H9 (cell line): ENCODE data around the gene FCRL6. TPM values are rescaled to one million over a fixed set of nuclear protein-coding genes. Genes with fewer than 3 reads are reported as not detected.

Experiments used
- DNase-seq: peaks from one replicate; pipeline ENCODE4 v3.0.0-alpha.2; 2017
- H2AFZ ChIP-seq: one replicate; pipeline ENCODE4 v1.6.1; 2013; ENCODE audit warnings: mild to moderate bottlenecking, low read length, control low read depth, moderate library complexity
- H2AK5ac ChIP-seq: 2 replicates; pipeline ENCODE4 v1.6.1; 2013; ENCODE audit warnings: low read length, control low read depth, mixed read lengths; ENCODE audit not compliant: insufficient read length
- H2BK120ac ChIP-seq: one replicate; pipeline ENCODE4 v1.6.1; 2013; ENCODE audit warnings: low read depth, mild to moderate bottlenecking, low read length, control low read depth, inconsistent platforms; ENCODE audit not compliant: poor library complexity, severe bottlenecking
- H2BK12ac ChIP-seq: 2 replicates; pipeline ENCODE4 v1.6.1; 2013; ENCODE audit warnings: low read length, control low read depth, mixed read lengths, low read depth; ENCODE audit not compliant: insufficient read length
- H2BK15ac ChIP-seq: 2 replicates; pipeline ENCODE4 v1.6.1; 2013; ENCODE audit warnings: low read depth, low read length, control low read depth
- H2BK20ac ChIP-seq: one replicate; pipeline ENCODE4 v1.6.1; 2013; ENCODE audit warnings: low read depth, mild to moderate bottlenecking, low read length, control low read depth, inconsistent platforms; ENCODE audit not compliant: poor library complexity, severe bottlenecking
- H2BK5ac ChIP-seq: 2 replicates; pipeline ENCODE4 v1.6.1; 2013; ENCODE audit warnings: low read length, control low read depth, mixed read lengths; ENCODE audit not compliant: insufficient read length
- H3K14ac ChIP-seq: 2 replicates; pipeline ENCODE4 v1.6.1; 2013; ENCODE audit warnings: low read length, control low read depth; ENCODE audit not compliant: insufficient read depth
- H3K18ac ChIP-seq: 2 replicates; pipeline ENCODE4 v1.6.1; 2013; ENCODE audit warnings: low read depth, mild to moderate bottlenecking, mixed read lengths, low read length, control low read depth; ENCODE audit not compliant: insufficient read length
- H3K23ac ChIP-seq: 2 replicates; pipeline ENCODE4 v1.6.1; 2013; ENCODE audit warnings: low read length, control low read depth, mixed read lengths, low read depth; ENCODE audit not compliant: insufficient read length
- H3K23me2 ChIP-seq: 2 replicates; pipeline ENCODE4 v1.6.1; 2013; ENCODE audit warnings: low read depth, mild to moderate bottlenecking, mixed read lengths, low read length, control low read depth; ENCODE audit not compliant: insufficient read length, poor library complexity, severe bottlenecking
- H3K27ac ChIP-seq: 2 replicates; pipeline ENCODE4 v1.5.1; 2013; ENCODE audit warnings: low read length, control low read depth, mixed read lengths, low read depth; ENCODE audit not compliant: insufficient read length
- H3K27me3 ChIP-seq: 2 replicates; pipeline ENCODE4 v1.6.1; 2013; ENCODE audit warnings: low read length, control low read depth, inconsistent platforms; ENCODE audit not compliant: insufficient read depth
- H3K4ac ChIP-seq: 2 replicates; pipeline ENCODE4 v1.6.1; 2013; ENCODE audit warnings: low read depth, mild to moderate bottlenecking, control low read depth, inconsistent platforms, low read length, moderate library complexity
- H3K4me1 ChIP-seq: 2 replicates; pipeline ENCODE4 v1.6.1; 2013; ENCODE audit warnings: low read length, control low read depth, inconsistent platforms; ENCODE audit not compliant: insufficient read depth
- H3K4me2 ChIP-seq: 2 replicates; pipeline ENCODE4 v1.6.1; 2013; ENCODE audit warnings: low read length, control low read depth, mixed read lengths; ENCODE audit not compliant: insufficient read length, insufficient read depth
- H3K56ac ChIP-seq: 2 replicates; pipeline ENCODE4 v1.6.1; 2013; ENCODE audit warnings: low read depth, mild to moderate bottlenecking, mixed read lengths, low read length, control low read depth; ENCODE audit not compliant: insufficient read length
- H3K79me1 ChIP-seq: 2 replicates; pipeline ENCODE4 v1.6.1; 2013; ENCODE audit warnings: low read depth, mild to moderate bottlenecking, moderate library complexity, low read length, control low read depth, inconsistent platforms; ENCODE audit not compliant: insufficient read depth, poor library complexity, severe bottlenecking
- H3K79me2 ChIP-seq: 2 replicates; pipeline ENCODE4 v1.6.1; 2013; ENCODE audit warnings: low read length, control low read depth, inconsistent platforms; ENCODE audit not compliant: insufficient read depth
- H3K9ac ChIP-seq: 2 replicates; pipeline ENCODE4 v1.6.1; 2013; ENCODE audit warnings: low read length, control low read depth, mixed read lengths; ENCODE audit not compliant: insufficient read length; ENCODE audit errors: extremely low read depth
- H3K9me3 ChIP-seq: one replicate; pipeline ENCODE4 v1.6.1; 2013; ENCODE audit warnings: low read depth, low read length, inconsistent platforms; ENCODE audit not compliant: control insufficient read depth
- H3T11ph ChIP-seq: one replicate; pipeline ENCODE4 v1.6.1; 2013; ENCODE audit warnings: mild to moderate bottlenecking, low read length, control low read depth, inconsistent platforms
- H4K20me1 ChIP-seq: one replicate; pipeline ENCODE4 v1.6.1; 2013; ENCODE audit not compliant: control insufficient read depth, insufficient read length, insufficient read depth
- H4K5ac ChIP-seq: 2 replicates; pipeline ENCODE4 v1.6.1; 2013; ENCODE audit warnings: low read depth, mild to moderate bottlenecking, mixed read lengths, low read length, control low read depth; ENCODE audit not compliant: insufficient read length
- H4K8ac ChIP-seq: replicated peaks from 2 replicates; pipeline ENCODE4 v1.6.1; 2013; ENCODE audit warnings: low read length, control low read depth, mixed read lengths, low read depth; ENCODE audit not compliant: insufficient read length
- H4K91ac ChIP-seq: 2 replicates; pipeline ENCODE4 v1.6.1; 2013; ENCODE audit warnings: low read depth, mild to moderate bottlenecking, moderate library complexity, mixed read lengths, low read length, control low read depth; ENCODE audit not compliant: insufficient read length
- H3K27ac Mint-ChIP-seq, 3 experiments: 2 replicates in 2 of 3; 3 replicates in 1 of 3; pipeline ENCODE4 v1.8.0; 2020 to 2021; ENCODE audit warnings: mixed read lengths in 3 of 3, mild to moderate bottlenecking in 1 of 3, moderate library complexity in 1 of 3
- H3K27me3 Mint-ChIP-seq: 2 replicates; pipeline ENCODE4 v1.8.0; 2021; ENCODE audit warnings: low read depth, mild to moderate bottlenecking, moderate library complexity, mixed read lengths
- H3K36me3 Mint-ChIP-seq, 3 experiments: 2 replicates in 2 of 3; 3 replicates in 1 of 3; pipeline ENCODE4 v1.8.0; 2020 to 2021; ENCODE audit warnings: low read depth in 3 of 3, mixed read lengths in 3 of 3; ENCODE audit not compliant: insufficient read depth in 1 of 3
- H3K4me1 Mint-ChIP-seq, 2 experiments: 2 replicates each; pipeline ENCODE4 v1.8.0; 2020; ENCODE audit warnings: mixed read lengths in 2 of 2
- H3K4me3 Mint-ChIP-seq, 2 experiments: 2 replicates in 1 of 2; 3 replicates in 1 of 2; pipeline ENCODE4 v1.8.0; 2020 to 2021; ENCODE audit warnings: mild to moderate bottlenecking in 2 of 2, mixed read lengths in 2 of 2, moderate library complexity in 1 of 2
- H3K9me3 Mint-ChIP-seq, 2 experiments: 2 replicates in 1 of 2; 3 replicates in 1 of 2; pipeline ENCODE4 v1.8.0; 2020; ENCODE audit warnings: mild to moderate bottlenecking in 2 of 2, mixed read lengths in 2 of 2, moderate library complexity in 1 of 2
- CTCF ChIP-seq: fragments of 200-600 bp; sonication (generic); conservative IDR thresholded peaks from 3 replicates; pipeline ENCODE4 v1.8.0; 2021; ENCODE audit warnings: antibody characterized with exemption, mild to moderate bottlenecking
- WGBS: extraction: QIAGEN DNeasy Blood & Tissue Kit; methylation state at CpG from one replicate; pipeline ENCODE4 v1.1.7; 2013; ENCODE audit warnings: missing lambda C conversion rate, low lambda C conversion rate, mixed read lengths; ENCODE audit not compliant: insufficient read length; ENCODE audit errors: extremely low coverage; 5-methylcytosine and 5-hydroxymethylcytosine counted together
- total RNA-seq: library from RNA; stranded (reverse); gene quantifications from 2 replicates; pipeline ENCODE4 v1.2.1, GENCODE V29; 2021

FCRL6 gene
- total RNA-seq, 1 experiment from 2014 or later = not detected

DNA sequence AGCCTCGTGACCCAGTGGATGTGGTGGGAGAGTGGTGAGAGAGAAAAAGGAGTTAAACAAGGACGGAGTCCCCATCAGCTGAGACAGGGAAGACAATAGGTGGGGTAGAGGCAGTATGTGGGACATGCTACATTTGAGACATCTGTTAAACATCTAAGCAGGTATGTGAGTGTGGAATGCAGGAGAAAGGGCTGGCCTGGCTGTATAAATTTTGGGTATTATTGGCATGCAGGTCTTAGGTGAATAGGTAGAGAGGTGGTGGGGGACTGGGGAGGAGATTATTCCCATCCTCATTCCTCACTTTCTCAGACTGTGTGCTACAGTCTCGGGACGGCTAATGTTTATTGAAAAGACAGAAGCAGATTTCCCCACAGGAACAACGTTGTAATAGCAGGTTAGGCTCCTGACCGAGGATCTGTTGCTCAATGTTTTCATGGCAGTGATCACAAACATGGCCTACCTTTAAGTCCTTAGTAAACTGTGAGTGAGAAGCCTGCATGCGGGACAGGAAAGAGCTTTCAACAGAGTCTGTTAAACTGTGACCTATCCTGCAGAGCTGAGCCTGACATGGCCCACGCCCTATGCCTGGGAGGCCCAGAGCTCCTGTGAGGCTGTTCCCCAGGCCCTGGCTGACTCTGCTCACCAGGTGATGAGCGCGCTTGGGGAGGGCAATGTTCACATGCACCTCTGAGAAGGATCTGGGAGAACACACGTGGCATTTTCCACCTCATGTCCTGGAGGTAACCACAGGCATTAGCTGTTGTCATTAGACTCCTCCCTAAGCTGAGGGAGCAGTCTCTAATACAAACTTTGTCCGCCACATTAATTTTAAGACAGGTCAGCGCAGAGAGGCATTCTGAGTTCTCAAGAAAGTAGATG lies 43.8 kb downstream of the FCRL6 start:
- H3K27me3 Mint-ChIP-seq = peaks cover 15% of the 10 kb centered on the region
- Histone ChIP-seq H4K20me1 (no peaks in the 10 kb centered on the region), H3K23me2 (no peaks in the 10 kb centered on the region), H2AFZ (no peak overlapping the region), H4K8ac (no peak overlapping the region), H2BK12ac (no peak overlapping the region), H3K27ac (no peak overlapping the region), H3K4me1 (no peaks in the 10 kb centered on the region), H2AK5ac (no peak overlapping the region), H3K79me2 (no peaks in the 10 kb centered on the region), H3K14ac (0 out of 2 replicates have a peak overlapping the region, but pooled peaks have one; percentile 20), H3K56ac (no peak overlapping the region), H3K9me3 (no peaks in the 10 kb centered on the region), H3K18ac (no peak overlapping the region), H3K4ac (no peak overlapping the region), H2BK20ac (no peak overlapping the region), H3T11ph (no peak overlapping the region), H4K91ac (peak overlapping the region; percentile 24), H3K4me2 (no peak overlapping the region), H3K27me3 (no peaks in the 10 kb centered on the region; the same call in 1 of the 2 replicates), H3K23ac (no peak overlapping the region), H3K9ac (no peak overlapping the region), H2BK5ac (no peak overlapping the region), H4K5ac (no peak overlapping the region), H2BK120ac (no peak overlapping the region), H2BK15ac (no peak overlapping the region), H3K79me1 (no peaks in the 10 kb centered on the region)
- no peaks in the 10 kb centered on the region for H3K36me3 Mint-ChIP-seq
- H3K4me3 Mint-ChIP-seq = no peak overlapping the region
- DNase-seq = no peak
- WGBS = no CpG with 5 or more reads among the region's 13 CpGs
- TF ChIP-seq CTCF = no peak
- peak overlapping the region in 1 of 3 experiments; percentile 8; a peak in 1 of 7 replicates for H3K27ac Mint-ChIP-seq
- H3K9me3 Mint-ChIP-seq = no peaks in the 10 kb centered on the region
- H3K4me1 Mint-ChIP-seq = peaks cover 6 to 9% of the 10 kb centered on the region in 2 experiments; a peak in 3 of 4 replicates
